PC-9 (cell line): ENCODE measurements around the gene GRHPR. TPM values are rescaled to one million over a fixed set of nuclear protein-coding genes. Genes with fewer than 3 reads are reported as not detected.
"Not testable (repeated sequence)": the region's sequence is repeated elsewhere in the genome, so short reads cannot be mapped to it uniquely, and the experiment has no call there.

Source experiments
- BruUV-seq: library from RNA; stranded (reverse); fragments of 400-500 nt; replicated peaks from 2 replicates; lab custom pipeline; 2021; lab: Mats Ljungman, UMichigan
- CTCF ChIA-PET: fragments of 300-600 bp; sonication (Branson Sonifier 250); formaldehyde crosslinking; loops from one replicate; lab custom pipeline; 2022; ENCODE audit warnings: antibody characterized with exemption; lab: Charles Lee
- POLR2A ChIA-PET: fragments of 300-600 bp; sonication (Branson Sonifier 250); formaldehyde crosslinking; loops from one replicate; lab custom pipeline; 2022; ENCODE audit warnings: antibody characterized with exemption; ENCODE audit not compliant: unreplicated experiment; lab: Charles Lee
- DNase-seq, 2 experiments: peaks; one replicate each; pipeline versions ENCODE4 v3.0.0 to v3.0.0-alpha.2; 2015 to 2022; ENCODE audit warnings: mixed read lengths in 1 of 2
- H2AFZ ChIP-seq: fragments of 200-600 bp; sonication (generic); 2 replicates; pipeline ENCODE4 v1.8.1; 2017; ENCODE audit warnings: antibody characterized with exemption
- H3F3A ChIP-seq: fragments of 200-600 bp; sonication (generic); 2 replicates; pipeline ENCODE4 v1.8.1; 2017; ENCODE audit warnings: antibody characterized with exemption, mild to moderate bottlenecking, low read depth; ENCODE audit not compliant: insufficient read depth
- H3K27ac ChIP-seq: fragments of 200-600 bp; sonication (generic); 2 replicates; pipeline ENCODE4 v1.6.1; 2016; ENCODE audit warnings: mixed run types
- H3K27me3 ChIP-seq: fragments of 200-600 bp; sonication (generic); 2 replicates; pipeline ENCODE4 v1.6.1; 2016; ENCODE audit warnings: low read depth, mixed run types; ENCODE audit not compliant: insufficient read depth
- H3K36me3 ChIP-seq: fragments of 200-600 bp; sonication (generic); 2 replicates; pipeline ENCODE4 v1.6.1; 2016; ENCODE audit warnings: low read depth, mixed run types
- H3K4me1 ChIP-seq: fragments of 200-600 bp; sonication (generic); replicated peaks from 2 replicates; pipeline ENCODE4 v1.6.1; 2016; ENCODE audit warnings: mixed run types; ENCODE audit not compliant: insufficient read depth
- H3K4me2 ChIP-seq: fragments of 200-600 bp; sonication (generic); 2 replicates; pipeline ENCODE4 v1.6.1; 2017; ENCODE audit warnings: mixed run types
- H3K4me3 ChIP-seq: fragments of 200-600 bp; sonication (generic); 2 replicates; pipeline ENCODE4 v1.6.1; 2016; ENCODE audit warnings: mixed run types
- H3K79me2 ChIP-seq: fragments of 200-600 bp; sonication (generic); 2 replicates; pipeline ENCODE4 v1.6.1; 2017; ENCODE audit warnings: low read depth, mixed run types
- H3K9me2 ChIP-seq: fragments of 200-600 bp; sonication (generic); 2 replicates; pipeline ENCODE4 v1.8.1; 2017; ENCODE audit warnings: mild to moderate bottlenecking; ENCODE audit not compliant: insufficient read depth
- H3K9me3 ChIP-seq: fragments of 200-600 bp; sonication (generic); 2 replicates; pipeline ENCODE4 v1.8.1; 2016; ENCODE audit warnings: low read depth; ENCODE audit not compliant: insufficient read depth
- H4K20me1 ChIP-seq: fragments of 200-600 bp; sonication (generic); 2 replicates; pipeline ENCODE4 v1.8.1; 2017; ENCODE audit not compliant: insufficient read depth
- CTCF ChIP-seq: fragments of 200-600 bp; sonication (generic); conservative IDR thresholded peaks from 2 replicates; pipeline ENCODE4 v1.6.1; 2017; ENCODE audit warnings: mixed run types, antibody characterized with exemption, mild to moderate bottlenecking, moderate library complexity
- EZH2 ChIP-seq: fragments of 200-600 bp; sonication (generic); IDR thresholded peaks from 2 replicates; pipeline ENCODE4 v1.8.0; 2017; ENCODE audit warnings: antibody characterized with exemption, low read depth
- intact Hi-C: fragments of 100-400 bp; cut with micrococcal nuclease; formaldehyde crosslinking; loops from one replicate; pipeline ENCODE4 v1.10.0; 2022; ENCODE audit not compliant: unreplicated experiment
- total RNA-seq: library from RNA; stranded (reverse); gene quantifications from 2 replicates; pipeline ENCODE4 v1.2.3, GENCODE V29; 2021

GRHPR gene
- total RNA-seq, 1 experiment from 2014 or later, result 77.2 TPM

- TF ChIP-seq EZH2 (no peak), CTCF (no peak)
These were observed 26.8 kb upstream of the GRHPR start for GRCh38 chr9:37395663-37396062.

GRCh38 chr9:37397948-37398347 is 24.5 kb upstream of the GRHPR start:
- intact Hi-C loops, H3K4me2 ChIP-seq, H3K27me3 ChIP-seq, H3K9me2 ChIP-seq, DNase-seq, H4K20me1 ChIP-seq, H3K4me3 ChIP-seq, H3K79me2 ChIP-seq, H3K36me3 ChIP-seq, H3K4me1 ChIP-seq, H2AFZ ChIP-seq, H3K27ac ChIP-seq, POLR2A ChIA-PET, BruUV-seq, H3F3A ChIP-seq, CTCF ChIA-PET, H3K9me3 ChIP-seq: not testable (repeated sequence)

More at GRCh38 chr9:37395663-37396062, 26.8 kb upstream of the GRHPR start:
- H3K9me3 ChIP-seq, result no peaks in the 10 kb centered on the region
- H3K9me2 ChIP-seq, result no peaks in the 10 kb centered on the region
- no TSS peak for BruUV-seq
- H3F3A ChIP-seq, result no peaks in the 10 kb centered on the region
- no peak overlapping the region for H2AFZ ChIP-seq
- no peak overlapping the region for H3K4me2 ChIP-seq
- CTCF ChIA-PET, result no interaction called here
- no peaks in the 10 kb centered on the region for H3K27me3 ChIP-seq
- no peak for DNase-seq
- no peaks in the 10 kb centered on the region for H3K79me2 ChIP-seq
- no peaks in the 10 kb centered on the region for H3K4me1 ChIP-seq
- H3K36me3 ChIP-seq, result no peaks in the 10 kb centered on the region
- no peaks in the 10 kb centered on the region for H4K20me1 ChIP-seq
- intact Hi-C loops, result no loop called here
- H3K27ac ChIP-seq, result no peak overlapping the region
- POLR2A ChIA-PET, result no interaction called here
- no peak overlapping the region for H3K4me3 ChIP-seq

GRCh38 chr9:37398464-37399025 is 24.0 kb upstream of the GRHPR start:
- TF ChIP-seq EZH2, result no peak
- TF ChIP-seq CTCF, result no peak
- H3K4me1 ChIP-seq, result peaks cover under 1% of the 10 kb centered on the region; the same call in 1 of the 2 replicates
- H3K27me3 ChIP-seq, result no peaks in the 10 kb centered on the region
- peaks cover under 1% of the 10 kb centered on the region; the same call in 1 of the 2 replicates for H3F3A ChIP-seq
- H3K4me2 ChIP-seq, result no peak overlapping the region
- H3K9me3 ChIP-seq, result no peaks in the 10 kb centered on the region
- H3K36me3 ChIP-seq, result no peaks in the 10 kb centered on the region
- no peak overlapping the region for H3K4me3 ChIP-seq
- no peak overlapping the region for H2AFZ ChIP-seq
- intact Hi-C loops, result no loop called here
- no peaks in the 10 kb centered on the region for H3K9me2 ChIP-seq
- no peak overlapping the region for H3K27ac ChIP-seq
- no peaks in the 10 kb centered on the region for H4K20me1 ChIP-seq
- H3K79me2 ChIP-seq, result no peaks in the 10 kb centered on the region
- CTCF ChIA-PET, result no interaction called here
- no TSS peak for BruUV-seq
- POLR2A ChIA-PET, result no interaction called here
- no peak for DNase-seq

- H3K79me2 ChIP-seq, result no peaks in the 10 kb centered on the region
- H3K9me3 ChIP-seq, result no peaks in the 10 kb centered on the region
- no peak overlapping the region for H3K27ac ChIP-seq
- H3K36me3 ChIP-seq, result no peaks in the 10 kb centered on the region
- no peak for TF ChIP-seq EZH2
- TF ChIP-seq CTCF, result no peak
- no peak overlapping the region for H3K4me2 ChIP-seq
- no peak overlapping the region for H2AFZ ChIP-seq
- H3K4me3 ChIP-seq, result no peak overlapping the region
- H3F3A ChIP-seq, result peaks cover 7% of the 10 kb centered on the region; the same call in 1 of the 2 replicates
- CTCF ChIA-PET, result interaction anchor here (0.6 kb wide), 1 partner anchor 372 kb away, joined by 3 read pairs; no protein-coding TSS in a partner anchor
- no peak for DNase-seq
- no peaks in the 10 kb centered on the region for H3K27me3 ChIP-seq
- POLR2A ChIA-PET, result no interaction called here
- H3K9me2 ChIP-seq, result no peaks in the 10 kb centered on the region
- intact Hi-C loops, result no loop called here
- H4K20me1 ChIP-seq, result no peaks in the 10 kb centered on the region
- H3K4me1 ChIP-seq, result peaks cover 7% of the 10 kb centered on the region
- no TSS peak for BruUV-seq
These were observed 23.2 kb upstream of the GRHPR start for GRCh38 chr9:37399336-37399735.
